PC-3 (cell line): ENCODE measurements around the gene CLDND1. TPM values are rescaled to one million over a fixed set of nuclear protein-coding genes. Genes with fewer than 3 reads are reported as not detected.
A peak's percentile ranks its signal among the peaks of the same experiment; 100 is the strongest.

ENCODE experiments used
- ATAC-seq: fragments of 200-7000 bp; cut with Tn5 transposase; 2 replicates; pipeline ENCODE4 v1.9.1; 2020; ENCODE audit warnings: mild to moderate bottlenecking, moderate library complexity
- BruUV-seq: library from RNA; stranded (reverse); fragments of 400-500 nt; replicated peaks from 2 replicates; lab custom pipeline; 2021; lab: Mats Ljungman, UMichigan
- CTCF ChIA-PET: fragments of 300-600 bp; sonication (Branson Sonifier 250); formaldehyde crosslinking; loops from one replicate; lab custom pipeline; 2022; ENCODE audit warnings: antibody characterized with exemption; lab: Charles Lee
- POLR2A ChIA-PET: fragments of 300-600 bp; sonication (Branson Sonifier 250); formaldehyde crosslinking; loops from one replicate; lab custom pipeline; 2022; ENCODE audit warnings: antibody characterized with exemption; ENCODE audit not compliant: unreplicated experiment; lab: Charles Lee
- DNase-seq: peaks from one replicate; pipeline ENCODE4 v3.0.0-alpha.2; 2015
- H2AFZ ChIP-seq: fragments of 300-600 bp; sonication (generic); 2 replicates; pipeline ENCODE4 v1.6.0; 2016; ENCODE audit warnings: antibody characterized with exemption, low read length
- H3F3A ChIP-seq: fragments of 300-600 bp; sonication (generic); one replicate; pipeline ENCODE4 v1.6.0; 2017; ENCODE audit warnings: antibody characterized with exemption, low read length, control low read depth, mild to moderate bottlenecking; ENCODE audit not compliant: unreplicated experiment
- H3K27ac ChIP-seq: fragments of 300-600 bp; sonication (generic); 2 replicates; pipeline ENCODE4 v1.5.1; 2016; ENCODE audit warnings: mild to moderate bottlenecking, low read length
- H3K27me3 ChIP-seq: fragments of 300-600 bp; sonication (generic); 2 replicates; pipeline ENCODE4 v1.6.1; 2016; ENCODE audit warnings: low read length, mixed read lengths
- H3K36me3 ChIP-seq: fragments of 300-600 bp; sonication (generic); 2 replicates; pipeline ENCODE4 v1.6.1; 2016; ENCODE audit warnings: low read depth, mixed run types, low read length, mixed read lengths
- H3K4me1 ChIP-seq: fragments of 300-600 bp; sonication (generic); 2 replicates; pipeline ENCODE4 v1.5.1; 2016; ENCODE audit warnings: low read length; ENCODE audit not compliant: insufficient read depth
- H3K4me2 ChIP-seq: fragments of 300-600 bp; sonication (generic); 2 replicates; pipeline ENCODE4 v1.6.0; 2016; ENCODE audit warnings: low read length
- H3K4me3 ChIP-seq: fragments of 300-600 bp; sonication (generic); 2 replicates; pipeline ENCODE4 v1.5.1; 2016; ENCODE audit warnings: mild to moderate bottlenecking, low read length, mixed read lengths
- H3K79me2 ChIP-seq: fragments of 300-600 bp; sonication (generic); 2 replicates; pipeline ENCODE4 v1.6.1; 2017; ENCODE audit warnings: low read length, mixed read lengths
- H3K9ac ChIP-seq: fragments of 300-600 bp; sonication (generic); 2 replicates; pipeline ENCODE4 v1.6.0; 2016; ENCODE audit warnings: mild to moderate bottlenecking, low read length
- H3K9me2 ChIP-seq: fragments of 300-600 bp; sonication (generic); replicated peaks from 2 replicates; pipeline ENCODE4 v1.6.1; 2016; ENCODE audit warnings: mixed run types, low read length, mixed read lengths
- H3K9me3 ChIP-seq: fragments of 300-600 bp; sonication (generic); 2 replicates; pipeline ENCODE4 v1.6.1; 2016; ENCODE audit warnings: low read length, mixed read lengths
- H4K20me1 ChIP-seq: fragments of 300-600 bp; sonication (generic); 2 replicates; pipeline ENCODE4 v1.6.1; 2016; ENCODE audit warnings: low read length, mixed read lengths
- CTCF ChIP-seq: fragments of 300-600 bp; sonication (generic); conservative IDR thresholded peaks from 2 replicates; pipeline ENCODE4 v1.5.1; 2017; ENCODE audit warnings: antibody characterized with exemption, low read depth, mild to moderate bottlenecking, low read length
- EZH2 ChIP-seq: fragments of 300-600 bp; sonication (generic); IDR thresholded peaks from one replicate; pipeline ENCODE4 v1.6.1; 2017; ENCODE audit warnings: antibody characterized with exemption, mild to moderate bottlenecking, low read length; ENCODE audit not compliant: unreplicated experiment
- EZH2phosphoT487 ChIP-seq: fragments of 300-600 bp; sonication (generic); IDR thresholded peaks from 2 replicates; pipeline ENCODE4 v1.6.1; 2018; ENCODE audit warnings: mild to moderate bottlenecking, antibody characterized with exemption, low read length, borderline replicate concordance
- intact Hi-C: fragments of 100-400 bp; cut with micrococcal nuclease; formaldehyde crosslinking; loops from 2 replicates; pipeline ENCODE4 v1.9.0; 2023
- total RNA-seq: library from RNA; depleted of rRNA; stranded (reverse); fragments of >200 nt; gene quantifications from 2 replicates; pipeline ENCODE4 v1.2.3, GENCODE V29; 2014

CLDND1 gene
- total RNA-seq, 1 experiment from 2014 or later = 81.1 TPM

- Histone ChIP-seq H3F3A (peaks cover 1% of the 10 kb centered on the region), H3K4me3 (no peak overlapping the region), H3K9me2 (no peaks in the 10 kb centered on the region), H3K36me3 (peaks cover 49% of the 10 kb centered on the region), H2AFZ (no peak overlapping the region), H3K27me3 (no peaks in the 10 kb centered on the region), H3K9me3 (no peaks in the 10 kb centered on the region), H4K20me1 (peaks cover 29% of the 10 kb centered on the region; the same call in 1 of the 2 replicates), H3K27ac (no peak overlapping the region), H3K79me2 (peaks cover 44% of the 10 kb centered on the region), H3K4me2 (no peak overlapping the region), H3K4me1 (peaks cover 25% of the 10 kb centered on the region), H3K9ac (no peak overlapping the region)
- TF ChIP-seq CTCF (no peak), EZH2 (no peak), EZH2phosphoT487 (no peak)
- intact Hi-C loops = no loop called here
- ATAC-seq (no peak), DNase-seq (no peak)
- ChIA-PET CTCF (no interaction called here), POLR2A (no interaction called here)
- no TSS peak for BruUV-seq
Observed at GRCh38 chr3:98518816-98519215, 3.9 kb downstream of the CLDND1 start.

GRCh38 chr3:98514948-98515347 lies 7.8 kb downstream of the CLDND1 start:
- ATAC-seq (no peak), DNase-seq (no peak)
- BruUV-seq = no TSS peak
- intact Hi-C loops = no loop called here
- peaks cover 11% of the 10 kb centered on the region for H3F3A ChIP-seq
- no peak for TF ChIP-seq EZH2
- no peak for TF ChIP-seq EZH2phosphoT487
- TF ChIP-seq CTCF = no peak
- H3K79me2 ChIP-seq = peaks cover 20% of the 10 kb centered on the region
- H3K36me3 ChIP-seq = peaks cover 35% of the 10 kb centered on the region
- H3K4me2 ChIP-seq = no peak overlapping the region
- ChIA-PET POLR2A (no interaction called here), CTCF (no interaction called here)
- no peak overlapping the region for H3K9ac ChIP-seq
- no peaks in the 10 kb centered on the region for H3K27me3 ChIP-seq
- peaks cover 18% of the 10 kb centered on the region; the same call in 1 of the 2 replicates for H4K20me1 ChIP-seq
- H2AFZ ChIP-seq = no peak overlapping the region
- peaks cover 37% of the 10 kb centered on the region for H3K4me1 ChIP-seq
- no peak overlapping the region for H3K4me3 ChIP-seq
- H3K9me3 ChIP-seq = no peaks in the 10 kb centered on the region
- H3K27ac ChIP-seq = no peak overlapping the region
- no peaks in the 10 kb centered on the region; the same call in 1 of the 2 replicates for H3K9me2 ChIP-seq

GRCh38 chr3:98513736-98514135 lies 9.0 kb downstream of the CLDND1 start:
- H3K36me3 ChIP-seq = peaks cover 23% of the 10 kb centered on the region
- no peak for ATAC-seq

More at GRCh38 chr3:98513736-98514135, 9.0 kb downstream of the CLDND1 start:
- H3F3A ChIP-seq = peaks cover 11% of the 10 kb centered on the region
- TF ChIP-seq EZH2 (no peak), EZH2phosphoT487 (no peak), CTCF (no peak)
- 0 out of 2 replicates have a peak, but pooled peaks cover 7% of the 10 kb centered on the region for H4K20me1 ChIP-seq
- H3K9ac ChIP-seq = 0 out of 2 replicates have a peak overlapping the region, but pooled peaks have one; percentile 6
- H3K9me2 ChIP-seq = no peaks in the 10 kb centered on the region; the same call in 1 of the 2 replicates
- H3K9me3 ChIP-seq = no peaks in the 10 kb centered on the region
- DNase-seq = no peak
- no peak overlapping the region for H3K4me3 ChIP-seq
- BruUV-seq = no TSS peak
- peaks cover 31% of the 10 kb centered on the region for H3K4me1 ChIP-seq
- H3K79me2 ChIP-seq = peaks cover 7% of the 10 kb centered on the region
- H3K27ac ChIP-seq = peak overlapping the region; percentile 77
- ChIA-PET CTCF (interaction anchor here (0.5 kb wide), 1 partner anchor 301 kb away, joined by 3 read pairs; no protein-coding TSS in a partner anchor), POLR2A (interaction anchor here (0.6 to 0.7 kb wide), 2 partner anchors 62 to 71 kb away, joined by 5 read pairs; no protein-coding TSS in a partner anchor)
- no peaks in the 10 kb centered on the region for H3K27me3 ChIP-seq
- peak overlapping the region; percentile 63 for H3K4me2 ChIP-seq
- intact Hi-C loops = loop anchor here (1.0 to 2.0 kb wide), 3 partner anchors 9 to 475 kb away; partner anchors contain the start of gene CLDND1
- H2AFZ ChIP-seq = no peak overlapping the region
